GM19455 (cell line): ENCODE measurements around the gene KCNJ10.
"Not testable (repeated sequence)": the region's sequence is repeated elsewhere in the genome, so short reads cannot be mapped to it uniquely, and the experiment has no call there.

ENCODE experiments used
- ATAC-seq: cut with Tn5 transposase; IDR thresholded peaks from one replicate; pipeline ENCODE4 v1.9.1; 2021; ENCODE audit not compliant: unreplicated experiment

The KCNJ10 gene

DNA sequence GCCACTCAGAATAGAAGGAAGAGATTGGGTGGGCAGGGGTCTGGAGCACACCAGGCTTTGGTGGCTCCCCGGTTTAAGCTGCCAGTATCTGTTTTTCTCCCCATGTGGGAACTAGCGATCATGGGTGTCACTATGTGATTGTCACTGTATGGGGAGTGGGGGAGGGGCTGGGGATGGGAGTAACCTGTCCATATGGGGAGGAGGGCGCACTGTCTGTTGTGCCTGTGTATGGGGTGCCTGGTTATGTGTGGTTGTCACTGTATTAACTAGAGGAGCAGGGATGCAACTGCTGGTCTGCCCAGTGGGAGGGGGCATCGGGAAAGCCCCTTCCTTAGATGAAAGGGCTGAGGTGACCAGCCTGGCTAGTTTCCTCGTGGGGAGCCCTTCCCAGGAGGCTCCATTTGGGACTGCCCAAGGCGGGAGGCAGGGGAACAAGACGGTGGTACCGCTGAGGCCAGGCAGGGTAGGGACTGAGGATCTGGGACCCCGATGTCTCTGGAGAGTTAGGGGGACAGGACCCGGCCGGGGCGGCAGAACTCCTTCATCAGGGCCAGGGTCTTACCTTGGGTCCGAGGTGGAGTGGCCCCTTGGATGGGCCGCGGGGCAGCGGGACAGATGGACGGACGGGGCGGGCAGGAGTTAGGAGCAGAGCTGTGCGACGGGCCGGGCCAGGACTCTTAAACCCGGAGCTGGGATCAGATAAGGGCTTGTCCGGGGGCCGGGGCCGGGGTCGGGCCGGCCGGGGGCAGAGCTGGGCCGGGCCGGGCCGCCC lies at the start of gene KCNJ10:
Gene KCNJ10, minus strand, starts transcription at position 701 of the 772 bp plus-strand sequence. CDS start 27,628 bp downstream, outside the sequence.
- no peak for ATAC-seq

GRCh38 chr1:160118928-160119327 lies 49.0 kb upstream of the KCNJ10 start:
- no peak for ATAC-seq

DNA sequence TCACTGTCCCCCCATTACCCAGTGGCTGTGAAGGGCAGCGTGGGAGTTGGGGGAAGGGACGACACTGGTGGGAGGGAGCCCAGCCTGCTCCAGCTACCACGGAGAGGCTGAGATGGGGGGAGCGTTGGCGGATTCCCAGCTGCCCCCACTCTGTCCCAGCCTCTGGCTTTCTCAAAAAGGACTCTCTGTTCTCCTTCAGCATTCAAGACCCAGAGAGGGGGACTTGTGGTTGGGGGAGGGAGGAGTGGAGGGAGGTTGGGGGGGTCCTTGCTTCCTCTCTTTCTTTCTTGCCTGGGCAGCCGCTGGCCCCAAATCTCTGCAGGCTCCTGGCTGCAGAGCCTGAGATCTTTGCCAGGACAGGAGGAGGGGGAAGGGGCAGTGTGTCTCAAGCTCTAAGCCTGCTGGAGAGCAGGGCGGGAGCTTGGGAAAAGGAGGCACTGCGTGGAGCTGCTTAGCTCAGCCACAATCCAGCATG lies 47.8 kb upstream of the KCNJ10 start:
- no peak for ATAC-seq

DNA sequence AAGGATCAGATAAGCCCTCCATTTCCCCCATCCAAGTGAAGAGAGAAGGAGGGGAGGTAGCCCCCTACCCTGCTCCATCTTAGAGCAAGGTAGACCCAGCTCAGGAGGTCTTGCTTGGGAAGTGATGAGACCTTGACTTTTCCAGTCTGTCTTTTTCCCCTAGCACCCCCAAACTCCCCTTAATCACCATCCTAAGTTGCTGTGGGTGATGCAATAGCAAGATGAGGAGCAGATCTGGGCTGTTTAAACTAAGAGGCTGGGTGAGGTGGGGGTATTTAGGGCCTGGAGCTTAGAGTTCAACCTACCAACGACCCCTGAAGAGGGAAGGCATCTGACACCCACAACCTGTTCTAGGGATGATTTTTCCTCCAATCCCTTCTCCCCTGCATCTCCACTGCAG lies 47.3 kb upstream of the KCNJ10 start:
- no peak for ATAC-seq

DNA sequence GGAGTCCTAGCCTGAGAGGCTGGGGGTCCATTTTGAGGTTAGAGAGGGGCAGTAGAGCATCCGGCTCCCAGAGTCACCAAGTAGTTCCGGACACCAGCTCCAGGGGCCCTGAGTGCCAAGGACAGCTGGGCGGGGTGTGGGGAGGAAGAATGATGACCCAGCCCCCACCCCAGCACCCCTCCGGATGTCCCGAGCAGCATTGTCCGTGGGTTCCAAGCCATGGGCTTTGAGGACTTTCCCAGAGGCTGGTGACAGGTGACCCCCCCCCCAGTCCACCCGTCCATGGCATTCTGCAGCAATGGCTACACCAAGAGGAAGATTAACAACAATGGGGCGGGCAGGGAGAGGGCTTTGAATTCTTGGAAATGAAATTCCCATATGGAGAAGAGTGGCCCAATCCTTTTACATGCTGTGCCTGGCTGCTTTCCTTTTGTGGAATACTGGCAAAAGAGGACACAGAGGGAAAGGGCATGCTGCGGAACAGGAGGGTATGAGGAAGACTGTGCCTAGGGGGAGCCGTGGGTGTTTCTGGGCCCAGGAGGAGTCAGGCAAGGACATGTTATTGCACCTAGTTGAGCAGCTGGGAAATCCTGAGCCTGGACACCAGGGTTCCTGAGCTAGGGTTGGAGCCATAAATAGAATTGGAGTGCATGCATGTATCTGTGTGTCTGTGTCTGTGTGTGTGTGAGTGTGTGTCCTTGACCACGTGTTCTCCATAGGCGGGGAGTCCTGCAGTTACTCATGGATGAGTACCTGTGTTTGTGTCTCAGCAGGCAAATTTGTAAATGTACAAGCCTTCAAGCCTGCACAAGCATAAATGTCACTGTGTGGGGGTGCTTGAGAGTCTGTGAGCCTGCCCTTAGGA lies 46.6 kb upstream of the KCNJ10 start:
- no peak for ATAC-seq

- ATAC-seq, result no peak
Observed at GRCh38 chr1:160115545-160116282, 45.8 kb upstream of the KCNJ10 start, which contains the start of gene ATP1A2. Gene ATP1A2 (plus strand): TSS chr1:160115759. CDS start chr1:160115862, 103 bp downstream.

GRCh38 chr1:160114085-160114484 lies 44.1 kb upstream of the KCNJ10 start:
- ATAC-seq, result no peak

DNA sequence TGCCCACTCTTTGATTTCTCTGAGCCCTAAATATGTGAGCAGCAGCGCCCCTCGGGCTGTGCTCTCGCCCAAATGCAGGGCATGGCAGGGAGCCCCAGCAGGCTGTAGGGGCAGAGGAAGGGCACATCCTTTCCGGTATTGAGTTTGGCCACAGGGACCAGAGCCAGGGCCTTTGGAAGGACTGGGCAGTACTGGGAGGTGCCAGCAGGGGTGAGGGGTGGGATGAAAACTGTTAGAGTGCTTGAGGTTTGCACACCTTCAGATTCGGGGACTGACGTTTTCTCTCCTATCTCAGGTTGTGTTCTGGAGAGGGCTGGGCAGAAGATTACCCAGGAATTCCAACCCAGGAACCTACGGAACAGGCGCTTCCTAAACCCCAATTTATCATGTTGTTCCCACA lies 43.4 kb upstream of the KCNJ10 start:
- no peak for ATAC-seq

DNA sequence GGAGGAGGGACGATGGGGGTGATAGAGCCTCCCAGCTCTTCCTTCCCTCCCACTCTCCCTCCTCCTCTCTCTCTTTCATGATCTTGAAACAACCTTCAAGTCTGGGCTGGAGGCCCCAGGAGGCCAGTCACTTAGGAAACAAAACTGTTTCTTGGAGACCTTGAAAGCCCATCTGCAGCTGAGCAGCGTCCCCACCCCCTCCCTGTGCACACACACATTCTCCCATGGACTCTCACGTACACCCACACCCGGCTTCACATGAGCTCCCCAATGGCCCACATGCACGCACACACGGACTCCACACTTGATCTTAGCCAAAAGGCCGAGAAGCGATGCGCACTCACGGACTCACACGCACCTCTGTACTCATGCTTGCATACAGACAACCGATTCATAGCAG lies 42.4 kb upstream of the KCNJ10 start:
- no peak for ATAC-seq

DNA sequence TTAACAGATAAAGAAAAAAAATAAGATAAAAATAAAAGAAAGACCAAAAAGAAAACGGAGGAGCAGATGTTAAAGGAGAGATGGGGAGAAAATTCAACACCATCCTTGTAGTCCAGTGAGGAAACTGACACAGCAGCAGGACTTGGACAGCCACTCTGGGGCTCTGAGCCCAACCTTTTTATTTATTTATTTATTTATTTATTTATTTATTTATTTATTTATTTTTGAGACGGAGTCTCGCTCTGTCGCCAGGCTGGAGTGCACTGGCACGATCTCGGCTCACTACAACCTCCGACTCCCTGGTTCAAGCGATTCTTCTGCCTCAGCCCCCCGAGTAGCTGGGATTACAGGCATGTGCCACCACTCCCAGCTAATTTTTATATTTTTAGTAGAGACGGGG lies 41.5 kb upstream of the KCNJ10 start:
- not testable (repeated sequence) for ATAC-seq

- ATAC-seq, result no peak
Observed at GRCh38 chr1:160109686-160110085, 39.7 kb upstream of the KCNJ10 start.

DNA sequence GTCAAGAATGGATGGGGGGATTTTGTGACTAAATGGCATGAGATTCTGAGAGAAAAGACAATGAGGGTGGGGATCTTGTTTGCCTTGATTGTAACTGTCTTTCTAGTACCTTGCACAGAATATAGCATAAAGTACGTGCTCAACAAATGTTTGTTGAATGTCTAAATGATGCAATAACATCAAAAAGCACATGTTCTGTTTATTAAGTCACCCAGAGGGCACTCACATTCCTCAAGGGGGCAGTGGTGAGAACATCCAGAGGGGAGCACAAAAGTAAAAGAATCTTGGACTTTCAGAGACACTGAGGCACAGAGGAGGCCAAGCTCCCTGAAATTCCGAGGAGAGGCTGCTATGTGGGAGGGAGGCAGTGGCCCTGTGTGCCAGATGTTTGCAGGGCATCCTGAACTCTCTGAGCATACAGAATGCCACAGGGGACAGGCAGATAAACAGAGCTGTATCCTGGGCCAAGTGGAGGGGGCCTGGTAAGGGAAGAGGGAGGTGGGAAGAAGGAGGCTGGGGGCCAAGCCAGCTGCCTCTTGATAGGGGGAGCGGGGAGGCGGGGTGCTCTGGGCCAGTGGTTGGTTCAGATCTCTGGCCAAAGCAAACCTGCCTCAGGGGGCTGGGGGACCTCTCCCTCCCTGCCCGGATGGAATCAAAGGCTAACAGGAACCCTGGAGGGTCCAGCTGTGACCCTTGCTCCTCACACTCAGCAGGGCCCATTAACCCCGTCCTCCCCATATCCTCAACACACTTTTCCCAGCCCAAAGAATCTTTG lies 39.1 kb upstream of the KCNJ10 start:
- ATAC-seq, result no peak

- ATAC-seq, result no peak
Observed at GRCh38 chr1:160107512-160107911, 37.6 kb upstream of the KCNJ10 start.

DNA sequence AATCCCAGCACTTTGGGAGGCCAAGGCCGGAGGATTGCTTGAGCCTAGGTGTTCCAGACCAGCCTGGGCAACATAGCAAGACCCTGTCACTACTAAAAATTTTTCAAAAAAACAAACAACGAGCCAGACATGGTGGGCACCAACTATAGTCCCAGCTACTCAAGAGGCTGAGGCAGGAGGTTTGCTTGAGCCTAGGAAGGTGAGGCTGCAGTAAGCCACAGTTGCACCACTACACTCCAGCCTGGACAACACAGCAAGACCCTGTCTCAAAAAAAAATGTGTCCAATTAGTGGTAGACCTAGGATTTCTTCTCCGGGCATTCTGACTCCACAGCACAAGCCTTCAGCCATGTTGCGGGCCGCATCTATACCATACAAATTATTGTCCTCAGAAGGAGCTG lies 35.2 kb upstream of the KCNJ10 start:
- no peak for ATAC-seq

GRCh38 chr1:160104486-160104885 lies 34.5 kb upstream of the KCNJ10 start:
- ATAC-seq, result no peak

GRCh38 chr1:160103658-160104408 lies 33.9 kb upstream of the KCNJ10 start:
- no peak for ATAC-seq

DNA sequence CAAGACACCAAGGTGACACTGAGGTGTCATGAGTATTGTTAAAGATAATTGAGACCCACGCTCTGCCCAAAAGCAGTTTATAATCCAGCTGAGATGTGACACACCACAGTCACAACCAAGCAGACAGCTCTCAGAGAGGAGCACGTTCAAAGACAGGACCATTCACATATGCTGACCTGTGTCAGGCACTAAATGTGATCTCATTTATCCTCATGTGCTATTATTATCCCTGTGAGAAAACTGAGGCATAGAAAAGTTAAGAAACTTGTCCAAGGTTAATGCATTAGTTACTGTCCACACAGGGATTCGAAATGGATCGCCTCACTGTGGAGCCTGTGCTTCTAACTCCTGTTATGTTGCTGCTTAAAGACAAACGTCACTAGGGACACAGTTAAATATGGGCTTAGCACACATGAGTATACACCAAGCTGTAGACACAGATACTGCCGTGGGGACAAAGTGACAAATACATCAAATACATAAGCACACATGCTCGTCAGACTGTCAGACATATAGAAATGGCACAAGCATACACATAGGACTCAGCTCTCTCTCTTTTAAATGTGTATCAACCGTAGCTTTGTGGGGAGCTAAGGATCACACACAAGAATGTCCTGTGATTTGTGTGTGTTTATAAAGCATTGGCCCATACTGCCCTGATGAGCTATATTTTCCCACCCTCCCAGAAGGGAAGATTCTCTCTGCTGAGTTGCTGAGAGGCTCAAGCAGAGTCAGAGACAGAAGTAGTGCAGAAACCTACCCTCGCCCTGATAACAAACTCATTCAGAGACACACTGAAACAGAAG lies 32.0 kb upstream of the KCNJ10 start:
- no peak for ATAC-seq

DNA sequence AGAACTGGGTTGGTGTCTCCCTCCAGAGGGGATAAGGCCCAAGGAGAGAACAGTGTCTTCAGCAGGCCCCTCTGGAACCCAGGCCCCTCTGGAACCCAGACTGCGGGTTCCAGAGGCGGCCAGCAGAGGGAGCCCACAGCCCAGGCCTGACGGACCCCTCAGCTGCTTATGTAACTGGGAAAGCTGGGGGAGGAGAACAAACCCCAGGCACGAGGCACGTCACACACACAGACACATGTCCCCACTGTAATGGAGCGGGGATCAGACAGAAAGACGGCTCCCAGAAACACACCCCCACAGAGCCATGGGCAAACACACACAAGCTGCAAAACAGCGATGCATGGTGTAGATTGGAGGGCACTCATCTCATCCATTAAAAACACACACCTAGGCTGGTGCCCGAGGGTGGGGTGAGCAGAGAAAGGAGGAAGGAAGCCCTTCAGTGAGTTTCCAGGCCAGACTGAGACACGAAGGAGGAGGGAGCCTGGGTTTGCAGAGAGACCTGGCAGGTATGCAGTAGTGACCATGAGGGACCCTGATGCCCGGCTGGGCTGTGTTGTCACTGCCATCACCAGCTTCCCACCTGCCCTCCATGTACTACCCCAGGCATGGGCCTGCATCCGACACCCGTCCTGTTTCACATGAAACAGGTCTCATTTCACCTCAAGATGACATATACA lies 31.2 kb upstream of the KCNJ10 start:
- no peak for ATAC-seq
